K562 (cell line): ENCODE measurements around the gene SERGEF. TPM values are rescaled to one million over a fixed set of nuclear protein-coding genes. Genes with fewer than 3 reads are reported as not detected.

Source experiments
- ATAC-seq: fragments of 200-7000 bp; cut with Tn5 transposase; 3 replicates; pipeline ENCODE4 v1.9.1; 2020; ENCODE audit warnings: moderate library complexity
- BruUV-seq: library from RNA; stranded (reverse); fragments of 400-500 nt; replicated peaks from 2 replicates; lab custom pipeline; 2021; lab: Mats Ljungman, UMichigan
- CTCF ChIA-PET: fragments of 300-600 bp; formaldehyde crosslinking; extraction: SDS; loops from one replicate; lab custom pipeline; 2021; ENCODE audit warnings: low intra/inter-chr PET ratio; lab: Yijun Ruan, JAX
- POLR2A ChIA-PET: fragments of 300-600, 350-650 bp; sonication (Branson Sonifier 250); formaldehyde crosslinking; extraction: SDS; loops from one replicate; lab custom pipeline; 2021; ENCODE audit warnings: antibody characterized with exemption, inconsistent platforms; lab: Yijun Ruan, JAX
- DNase-seq, 4 experiments: peaks; one replicate each; pipeline versions ENCODE4 v3.0.0 to v3.0.0-alpha.2; 2011 to 2018; ENCODE audit warnings: low spot score in 3 of 4, mixed read lengths in 3 of 4; ENCODE audit errors: extremely low read depth in 1 of 4
- FAIRE-seq: peaks from 2 replicates; lab custom pipeline; 2011; peaks lifted over from hg19 to GRCh38; lab: Jason Lieb, UNC
- H2AFZ ChIP-seq: 2 replicates; pipeline ENCODE4 v1.6.0; 2011; ENCODE audit warnings: low read depth, low read length, control low read depth, inconsistent platforms
- H3K27ac ChIP-seq: fragments of 200-600 bp; 3 replicates; pipeline ENCODE4 v1.8.0; 2011; ENCODE audit warnings: low read depth, mild to moderate bottlenecking, control low read depth, inconsistent platforms, low read length, moderate library complexity, mixed read lengths; ENCODE audit errors: extremely low read depth
- H3K27me3 ChIP-seq, 2 experiments: fragments of 300-600 bp in 1 of 2; 2 replicates in 1 of 2; 3 replicates in 1 of 2; pipeline versions ENCODE4 v1.6.0 to v1.8.0; 2011; ENCODE audit warnings: inconsistent platforms in 2 of 2, low read length in 2 of 2, mild to moderate bottlenecking in 1 of 2, mixed read lengths in 1 of 2, moderate library complexity in 1 of 2; ENCODE audit not compliant: control insufficient read depth in 2 of 2, insufficient read depth in 2 of 2
- H3K36me3 ChIP-seq: fragments of 300-600 bp; 3 replicates; pipeline ENCODE4 v1.8.0; 2011; ENCODE audit warnings: mild to moderate bottlenecking, low read length, inconsistent platforms; ENCODE audit not compliant: control insufficient read depth, insufficient read depth
- H3K4me1 ChIP-seq, 2 experiments: fragments of 200-600 bp in 1 of 2; replicated peaks in 1 of 2; 2 replicates in 1 of 2; 3 replicates in 1 of 2; pipeline versions ENCODE4 v1.5.1 to v1.8.0; 2011; ENCODE audit warnings: inconsistent platforms in 2 of 2, low read length in 2 of 2, mild to moderate bottlenecking in 1 of 2, mixed read lengths in 1 of 2, moderate library complexity in 1 of 2; ENCODE audit not compliant: control insufficient read depth in 2 of 2, insufficient read depth in 2 of 2
- H3K4me2 ChIP-seq: 2 replicates; pipeline ENCODE4 v1.6.1; 2011; ENCODE audit warnings: low read length, control low read depth, inconsistent platforms, mixed read lengths; ENCODE audit not compliant: insufficient read depth
- H3K4me3 ChIP-seq: fragments of 200-600 bp; sonication (generic), shearing (Covaris generic); 2 replicates; pipeline ENCODE4 v1.5.1; 2016; ENCODE audit warnings: control low read depth, inconsistent platforms
- H3K79me2 ChIP-seq: fragments of 200-600 bp; 3 replicates; pipeline ENCODE4 v1.8.0; 2011; ENCODE audit warnings: low read length, inconsistent platforms; ENCODE audit not compliant: control insufficient read depth, insufficient read depth
- H3K9ac ChIP-seq, 2 experiments: 2 replicates each; pipeline versions ENCODE4 v1.6.0 to v1.6.1; 2011; ENCODE audit warnings: low read depth in 2 of 2, low read length in 2 of 2, control low read depth in 1 of 2, inconsistent platforms in 1 of 2, mild to moderate bottlenecking in 1 of 2, mixed read lengths in 1 of 2; ENCODE audit not compliant: insufficient read depth in 1 of 2
- H3K9me1 ChIP-seq: one replicate; pipeline ENCODE4 v1.6.0; 2011; ENCODE audit warnings: inconsistent platforms, mild to moderate bottlenecking, low read length, moderate library complexity; ENCODE audit not compliant: control insufficient read depth, insufficient read depth
- H3K9me3 ChIP-seq: replicated peaks from 2 replicates; pipeline ENCODE4 v1.5.1; 2011; ENCODE audit warnings: low read depth, low read length, inconsistent platforms; ENCODE audit not compliant: control insufficient read depth, insufficient read depth
- H4K20me1 ChIP-seq: replicated peaks from 2 replicates; pipeline ENCODE4 v1.6.1; 2011; ENCODE audit warnings: low read length, inconsistent platforms, mixed read lengths; ENCODE audit not compliant: control insufficient read depth, insufficient read depth
- BRD4 ChIP-seq: fragments of 200-600 bp; sonication (generic); IDR thresholded peaks from 2 replicates; pipeline ENCODE4 v1.6.1; 2017; ENCODE audit warnings: inconsistent platforms
- CBX2 ChIP-seq: fragments of 200-600 bp; sonication (generic); IDR thresholded peaks from one replicate; pipeline ENCODE4 v1.6.1; 2012; ENCODE audit warnings: mild to moderate bottlenecking, low read length, inconsistent platforms; ENCODE audit not compliant: insufficient read depth, poor library complexity, severe bottlenecking
- ELF2 ChIP-seq: fragments of 250-450 bp; sonication (Bioruptor Pico); IDR thresholded peaks from 2 replicates; pipeline ENCODE4 v1.5.0; 2021; ENCODE audit warnings: mild to moderate bottlenecking
- ERF ChIP-seq: fragments of 450-650 bp; formaldehyde crosslinking; IDR thresholded peaks from 2 replicates; pipeline ENCODE4 v1.4.0; 2020; ENCODE audit warnings: mild to moderate bottlenecking, mixed read lengths
- FOXA1 ChIP-seq: fragments of 450-650 bp; IDR thresholded peaks from 2 replicates; pipeline ENCODE4 v1.6.1; 2016; ENCODE audit warnings: mild to moderate bottlenecking, borderline replicate concordance
- HNRNPH1 ChIP-seq: fragments of 200-400 bp; formaldehyde crosslinking; optimal IDR thresholded peaks from 2 replicates; pipeline ENCODE3; 2017; ENCODE audit warnings: low read depth, mild to moderate bottlenecking, low read length, moderate library complexity
- ILF3 ChIP-seq: fragments of 450-650 bp; IDR thresholded peaks from 2 replicates; pipeline ENCODE4 v1.6.1; 2018; ENCODE audit warnings: antibody characterized with exemption, mild to moderate bottlenecking, moderate library complexity, borderline replicate concordance
- MAFF ChIP-seq: IDR thresholded peaks from 2 replicates; pipeline ENCODE4 v1.6.1; 2012; ENCODE audit warnings: low read length, improper control_type of control experiment
- POLR2AphosphoS2 ChIP-seq: IDR thresholded peaks from 2 replicates; pipeline ENCODE4 v1.6.1; 2012; ENCODE audit warnings: low read length, improper control_type of control experiment
- PRPF4 ChIP-seq: fragments of 200-400 bp; formaldehyde crosslinking; IDR thresholded peaks from one replicate; pipeline ENCODE4 v1.6.1; 2017; ENCODE audit warnings: low read length, low read depth, mild to moderate bottlenecking; ENCODE audit not compliant: insufficient read depth, poor library complexity, severe bottlenecking
- RBM15 ChIP-seq: fragments of 200-400 bp; formaldehyde crosslinking; IDR thresholded peaks from 2 replicates; pipeline ENCODE4 v1.6.1; 2018; ENCODE audit warnings: mild to moderate bottlenecking, low read length, moderate library complexity; ENCODE audit not compliant: insufficient read depth
- TAF1 ChIP-seq: IDR thresholded peaks from 2 replicates; pipeline ENCODE4 v1.6.1; 2011; ENCODE audit warnings: mild to moderate bottlenecking, low read length, moderate library complexity; ENCODE audit not compliant: insufficient read depth, control insufficient read depth, severe bottlenecking; ENCODE audit errors: extremely low read depth
- TAF9B ChIP-seq: fragments of 450-650 bp; IDR thresholded peaks from 2 replicates; pipeline ENCODE4 v1.6.1; 2018; ENCODE audit warnings: mild to moderate bottlenecking; ENCODE audit not compliant: partially characterized antibody
- ZBTB7A ChIP-seq: IDR thresholded peaks from 2 replicates; pipeline ENCODE4 v1.6.1; 2011; ENCODE audit warnings: low read depth, mild to moderate bottlenecking, low read length, moderate library complexity, borderline replicate concordance; ENCODE audit not compliant: control insufficient read depth
- ZNF551 ChIP-seq: fragments of 250-450 bp; sonication (Bioruptor Pico); IDR thresholded peaks from 2 replicates; pipeline ENCODE4 v1.5.0; 2021; ENCODE audit warnings: mild to moderate bottlenecking, moderate library complexity
- WGBS: fragments of 100-300 bp; shearing (Covaris generic); methylation state at CpG from one replicate; pipeline ENCODE4 v1.1.6; 2016; ENCODE audit warnings: low coverage, mixed read lengths; ENCODE audit not compliant: insufficient coverage; ENCODE audit errors: missing lambda C conversion rate; 5-methylcytosine and 5-hydroxymethylcytosine counted together
- in situ Hi-C: fragments of 300-500 bp; cut with MboI; formaldehyde crosslinking; loops from 4 replicates; pipeline ENCODE4 v1.15.0; 2018; ENCODE audit warnings: inconsistent platforms, mixed read lengths
- intact Hi-C: fragments of 100-400 bp; cut with micrococcal nuclease; formaldehyde crosslinking; loops from 2 replicates; pipeline ENCODE4 v1.14.2; 2022
- polyA plus RNA-seq, 8 experiments: library from polyadenylated mRNA; depleted of rRNA in 4 of 8; stranded (reverse) in 5 of 8; unstranded in 3 of 8; fragments of >200 nt; fragmentation: Nextera tagmentation in 2 of 8; fragmentation: Illumina TruSeq in 1 of 8; extraction: Ambion mirVana in 2 of 8; extraction: Trizol in 1 of 8; gene quantifications; 2 replicates each; pipeline versions ENCODE4 v1.2.1 to v1.2.3, GENCODE V29; 2011 to 2014; ENCODE audit warnings: inconsistent platforms in 1 of 8, missing spikeins in 1 of 8
- total RNA-seq, 7 experiments: library from RNA; depleted of rRNA in 6 of 7; stranded (reverse); fragments of >200 nt in 6 of 7; fragmentation: Illumina TruSeq in 2 of 7; extraction: Trizol in 2 of 7; gene quantifications; 2 replicates each; pipeline versions ENCODE4 v1.2.1 to v1.2.3, GENCODE V29; 2011 to 2021; ENCODE audit warnings: low replicate concordance in 1 of 7
- TF ChIP-seq, protein P1 (sequence below): fragments of 250-450 bp; sonication (Bioruptor Pico); IDR thresholded peaks from 2 replicates; pipeline ENCODE4 v1.4.0; 2020
- TF ChIP-seq, protein P2 (sequence below): IDR thresholded peaks from 2 replicates; pipeline ENCODE4 v1.6.1; 2012; ENCODE audit warnings: low read depth, low read length, improper control_type of control experiment, borderline replicate concordance

SERGEF gene
- total and polyA plus RNA-seq, 9 of the 15 experiments (the other 6 are each of a cell fraction or from before 2014, with no cell fraction given): 10.2 to 28.0 (median 19.9) TPM

DNA sequence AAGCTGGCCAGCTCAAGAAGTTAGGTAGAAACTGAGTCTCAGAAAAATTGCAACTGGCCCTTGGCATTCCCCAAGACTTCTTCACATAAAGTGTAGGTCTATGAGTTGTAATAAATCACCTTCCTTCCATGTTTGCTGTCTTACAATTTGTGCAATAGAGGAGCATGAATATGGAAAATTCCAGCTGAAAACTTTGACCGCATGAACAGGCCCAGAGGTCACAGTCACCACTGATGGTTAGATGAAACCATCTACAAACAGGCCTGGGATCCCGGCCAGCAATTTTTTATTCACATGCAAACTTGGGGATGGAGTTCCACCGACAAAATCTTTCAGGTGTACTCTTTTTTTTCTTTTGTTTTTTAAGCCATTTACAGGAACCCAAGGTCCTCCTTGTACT, 88.1 kb downstream of the SERGEF start:
- ChIA-PET POLR2A (no interaction called here), CTCF (no interaction called here)
- no peak for ATAC-seq
- DNase-seq: no peak
- H3K9me1 ChIP-seq: no peaks in the 10 kb centered on the region
- H3K4me3 ChIP-seq: no peak overlapping the region
- H2AFZ ChIP-seq: no peak overlapping the region
- H3K36me3 ChIP-seq: no peaks in the 10 kb centered on the region; the same call in 2 of the 3 replicates
- 0 out of 2 replicates have a peak, but pooled peaks cover 2% of the 10 kb centered on the region for H4K20me1 ChIP-seq
- no peak overlapping the region for H3K4me2 ChIP-seq
- FAIRE-seq: no peak
- in situ Hi-C loops: no loop called here
- no peak overlapping the region for H3K9ac ChIP-seq
- no peaks in the 10 kb centered on the region for H3K27me3 ChIP-seq
- TF ChIP-seq, protein P1, sequence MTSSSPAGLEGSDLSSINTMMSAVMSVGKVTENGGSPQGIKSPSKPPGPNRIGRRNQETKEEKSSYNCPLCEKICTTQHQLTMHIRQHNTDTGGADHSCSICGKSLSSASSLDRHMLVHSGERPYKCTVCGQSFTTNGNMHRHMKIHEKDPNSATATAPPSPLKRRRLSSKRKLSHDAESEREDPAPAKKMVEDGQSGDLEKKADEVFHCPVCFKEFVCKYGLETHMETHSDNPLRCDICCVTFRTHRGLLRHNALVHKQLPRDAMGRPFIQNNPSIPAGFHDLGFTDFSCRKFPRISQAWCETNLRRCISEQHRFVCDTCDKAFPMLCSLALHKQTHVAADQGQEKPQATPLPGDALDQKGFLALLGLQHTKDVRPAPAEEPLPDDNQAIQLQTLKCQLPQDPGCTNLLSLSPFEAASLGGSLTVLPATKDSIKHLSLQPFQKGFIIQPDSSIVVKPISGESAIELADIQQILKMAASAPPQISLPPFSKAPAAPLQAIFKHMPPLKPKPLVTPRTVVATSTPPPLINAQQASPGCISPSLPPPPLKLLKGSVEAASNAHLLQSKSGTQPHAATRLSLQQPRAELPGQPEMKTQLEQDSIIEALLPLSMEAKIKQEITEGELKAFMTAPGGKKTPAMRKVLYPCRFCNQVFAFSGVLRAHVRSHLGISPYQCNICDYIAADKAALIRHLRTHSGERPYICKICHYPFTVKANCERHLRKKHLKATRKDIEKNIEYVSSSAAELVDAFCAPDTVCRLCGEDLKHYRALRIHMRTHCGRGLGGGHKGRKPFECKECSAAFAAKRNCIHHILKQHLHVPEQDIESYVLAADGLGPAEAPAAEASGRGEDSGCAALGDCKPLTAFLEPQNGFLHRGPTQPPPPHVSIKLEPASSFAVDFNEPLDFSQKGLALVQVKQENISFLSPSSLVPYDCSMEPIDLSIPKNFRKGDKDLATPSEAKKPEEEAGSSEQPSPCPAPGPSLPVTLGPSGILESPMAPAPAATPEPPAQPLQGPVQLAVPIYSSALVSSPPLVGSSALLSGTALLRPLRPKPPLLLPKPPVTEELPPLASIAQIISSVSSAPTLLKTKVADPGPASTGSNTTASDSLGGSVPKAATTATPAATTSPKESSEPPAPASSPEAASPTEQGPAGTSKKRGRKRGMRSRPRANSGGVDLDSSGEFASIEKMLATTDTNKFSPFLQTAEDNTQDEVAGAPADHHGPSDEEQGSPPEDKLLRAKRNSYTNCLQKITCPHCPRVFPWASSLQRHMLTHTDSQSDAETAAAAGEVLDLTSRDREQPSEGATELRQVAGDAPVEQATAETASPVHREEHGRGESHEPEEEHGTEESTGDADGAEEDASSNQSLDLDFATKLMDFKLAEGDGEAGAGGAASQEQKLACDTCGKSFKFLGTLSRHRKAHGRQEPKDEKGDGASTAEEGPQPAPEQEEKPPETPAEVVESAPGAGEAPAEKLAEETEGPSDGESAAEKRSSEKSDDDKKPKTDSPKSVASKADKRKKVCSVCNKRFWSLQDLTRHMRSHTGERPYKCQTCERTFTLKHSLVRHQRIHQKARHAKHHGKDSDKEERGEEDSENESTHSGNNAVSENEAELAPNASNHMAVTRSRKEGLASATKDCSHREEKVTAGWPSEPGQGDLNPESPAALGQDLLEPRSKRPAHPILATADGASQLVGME: no peak
- TF ChIP-seq ILF3: no peak
- no peak for TF ChIP-seq CBX2
- TF ChIP-seq ZNF551 (CRISPR knock-in tag): no peak
- TF ChIP-seq, protein P2, sequence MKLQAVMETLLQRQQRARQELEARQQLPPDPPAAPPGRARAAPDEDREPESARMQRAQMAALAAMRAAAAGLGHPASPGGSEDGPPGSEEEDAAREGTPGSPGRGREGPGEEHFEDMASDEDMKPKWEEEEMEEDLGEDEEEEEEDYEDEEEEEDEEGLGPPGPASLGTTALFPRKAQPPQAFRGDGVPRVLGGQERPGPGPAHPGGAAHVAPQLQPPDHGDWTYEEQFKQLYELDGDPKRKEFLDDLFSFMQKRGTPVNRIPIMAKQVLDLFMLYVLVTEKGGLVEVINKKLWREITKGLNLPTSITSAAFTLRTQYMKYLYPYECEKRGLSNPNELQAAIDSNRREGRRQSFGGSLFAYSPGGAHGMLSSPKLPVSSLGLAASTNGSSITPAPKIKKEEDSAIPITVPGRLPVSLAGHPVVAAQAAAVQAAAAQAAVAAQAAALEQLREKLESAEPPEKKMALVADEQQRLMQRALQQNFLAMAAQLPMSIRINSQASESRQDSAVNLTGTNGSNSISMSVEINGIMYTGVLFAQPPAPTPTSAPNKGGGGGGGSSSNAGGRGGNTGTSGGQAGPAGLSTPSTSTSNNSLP: no peak
- TF ChIP-seq BRD4: no peak
- TF ChIP-seq HNRNPH1: no peak
- TF ChIP-seq FOXA1: no peak
- no peak for TF ChIP-seq RBM15
- no peak for TF ChIP-seq ZBTB7A
- TF ChIP-seq TAF1: no peak
- TF ChIP-seq ELF2: no peak
- no peak for TF ChIP-seq TAF9B
- no peak for TF ChIP-seq PRPF4
- TF ChIP-seq MAFF: no peak
- no peak for TF ChIP-seq ERF (CRISPR knock-in tag)
- TF ChIP-seq POLR2AphosphoS2: no peak
- intact Hi-C loops: no loop called here
- H3K79me2 ChIP-seq: no peaks in the 10 kb centered on the region
- H3K27ac ChIP-seq: no peak overlapping the region
- 55% methylated on average over 3 of the region's 3 CpGs for WGBS
- no peaks in the 10 kb centered on the region for H3K9me3 ChIP-seq
- no TSS peak for BruUV-seq
- H3K4me1 ChIP-seq: peaks cover 0 to 7% of the 10 kb centered on the region in 2 experiments; a peak in 1 of 5 replicates
